HUES64 (cell line): ENCODE measurements around the gene ARNT2.
"Not testable (repeated sequence)": the region's sequence is repeated elsewhere in the genome, so short reads cannot be mapped to it uniquely, and the experiment has no call there.

Source experiments
- H3K27ac ChIP-seq: 2 replicates; pipeline ENCODE4 v1.7.0; 2013; ENCODE audit warnings: low read depth, low read length, inconsistent platforms
- H3K27me3 ChIP-seq: 2 replicates; pipeline ENCODE4 v1.6.1; 2013; ENCODE audit warnings: mild to moderate bottlenecking, low read length; ENCODE audit not compliant: insufficient read depth
- H3K36me3 ChIP-seq: 2 replicates; pipeline ENCODE4 v1.6.1; 2013; ENCODE audit warnings: mild to moderate bottlenecking, low read length; ENCODE audit not compliant: insufficient read depth
- H3K4me1 ChIP-seq: 2 replicates; pipeline ENCODE4 v1.6.1; 2013; ENCODE audit warnings: mild to moderate bottlenecking, low read length, moderate library complexity; ENCODE audit not compliant: insufficient read depth
- H3K4me3 ChIP-seq: 2 replicates; pipeline ENCODE4 v1.5.1; 2013; ENCODE audit warnings: mild to moderate bottlenecking, low read length, moderate library complexity
- H3K9ac ChIP-seq: 2 replicates; pipeline ENCODE4 v1.6.1; 2013; ENCODE audit warnings: mild to moderate bottlenecking, low read depth, low read length
- H3K9me3 ChIP-seq: 2 replicates; pipeline ENCODE4 v1.6.1; 2013; ENCODE audit warnings: low read depth, low read length; ENCODE audit not compliant: insufficient read depth
- WGBS: fragments of 150-250, 120-280 bp; methylation state at CpG from one replicate; pipeline ENCODE4 v1.1.7; 2013; ENCODE audit warnings: missing lambda C conversion rate; 5-methylcytosine and 5-hydroxymethylcytosine counted together

Gene ARNT2

GRCh38 chr15:80641384-80641783 lies 237.2 kb downstream of the ARNT2 start:
- no peaks in the 10 kb centered on the region for H3K27me3 ChIP-seq
- no peaks in the 10 kb centered on the region for H3K36me3 ChIP-seq
- H3K4me1 ChIP-seq: no peaks in the 10 kb centered on the region
- H3K4me3 ChIP-seq: no peak overlapping the region
- H3K9ac ChIP-seq: no peak overlapping the region
- 99% methylated on average over 4 of the region's 7 CpGs for whole genome bisulfite sequencing
- no peak overlapping the region for H3K27ac ChIP-seq
- peaks cover 5% of the 10 kb centered on the region; the same call in 1 of the 2 replicates for H3K9me3 ChIP-seq

GRCh38 chr15:80643431-80643951 lies 239.3 kb downstream of the ARNT2 start:
- WGBS: 97% methylated on average over 7 of the region's 7 CpGs

GRCh38 chr15:80645494-80646065 lies 241.4 kb downstream of the ARNT2 start:
- no peak overlapping the region for H3K4me3 ChIP-seq
- peaks cover 15% of the 10 kb centered on the region for H3K9me3 ChIP-seq
- H3K4me1 ChIP-seq: no peaks in the 10 kb centered on the region
- WGBS: 93% methylated on average over 1 of the region's 4 CpGs
- no peak overlapping the region for H3K9ac ChIP-seq
- H3K27me3 ChIP-seq: no peaks in the 10 kb centered on the region
- no peak overlapping the region for H3K27ac ChIP-seq
- no peaks in the 10 kb centered on the region for H3K36me3 ChIP-seq

More at GRCh38 chr15:80643431-80643951, 239.3 kb downstream of the ARNT2 start:
- Histone ChIP-seq H3K9ac (no peak overlapping the region), H3K27ac (no peak overlapping the region), H3K27me3 (no peaks in the 10 kb centered on the region), H3K4me1 (no peaks in the 10 kb centered on the region), H3K9me3 (peaks cover 15% of the 10 kb centered on the region), H3K36me3 (no peaks in the 10 kb centered on the region), H3K4me3 (no peak overlapping the region)

- H3K4me3 ChIP-seq, H3K27me3 ChIP-seq, H3K27ac ChIP-seq, H3K9ac ChIP-seq, H3K4me1 ChIP-seq, H3K36me3 ChIP-seq: not testable (repeated sequence)
- WGBS: 95% methylated on average over 30 of the region's 30 CpGs
- H3K9me3 ChIP-seq: peaks cover 23% of the 10 kb centered on the region
Observed at GRCh38 chr15:80647424-80647823, 243.2 kb downstream of the ARNT2 start.
